Panc1 (cell line): ENCODE measurements around the gene KDM2B. TPM values are rescaled to one million over a fixed set of nuclear protein-coding genes. Genes with fewer than 3 reads are reported as not detected.

Experiments used
- ATAC-seq: fragments of 200-7000 bp; cut with Tn5 transposase; 2 replicates; pipeline ENCODE4 v1.9.1; 2020; ENCODE audit warnings: mild to moderate bottlenecking, moderate library complexity
- BruUV-seq: library from RNA; stranded (reverse); fragments of 400-500 nt; replicated peaks from 2 replicates; lab custom pipeline; 2021; lab: Mats Ljungman, UMichigan
- CTCF ChIA-PET: fragments of 300-600 bp; sonication (Branson Sonifier 250); formaldehyde crosslinking; loops from one replicate; lab custom pipeline; 2022; ENCODE audit warnings: antibody characterized with exemption; lab: Charles Lee
- POLR2A ChIA-PET: fragments of 300-600 bp; sonication (Branson Sonifier 250); formaldehyde crosslinking; loops from one replicate; lab custom pipeline; 2022; ENCODE audit warnings: antibody characterized with exemption; lab: Charles Lee
- DNase-seq: peaks from one replicate; pipeline ENCODE4 v3.0.0-alpha.2; 2010; ENCODE audit warnings: low read depth, low spot score
- H3K27ac ChIP-seq: 2 replicates; pipeline ENCODE4 v1.5.1; 2011; ENCODE audit warnings: mild to moderate bottlenecking, low read length, inconsistent platforms
- H3K27me3 ChIP-seq: fragments of 200-500 bp; sonication (Bioruptor generic); 2 replicates; pipeline ENCODE4 v1.6.0; 2014; ENCODE audit warnings: low read length, inconsistent platforms; ENCODE audit not compliant: control insufficient read depth, insufficient read depth
- H3K36me3 ChIP-seq: fragments of 200-500 bp; sonication (Bioruptor generic); 2 replicates; pipeline ENCODE4 v1.5.1; 2014; ENCODE audit warnings: inconsistent platforms, mild to moderate bottlenecking, low read length, moderate library complexity; ENCODE audit not compliant: control insufficient read depth, insufficient read depth
- H3K4me1 ChIP-seq: 2 replicates; pipeline ENCODE4 v1.5.1; 2011; ENCODE audit warnings: inconsistent platforms, mild to moderate bottlenecking, low read length, moderate library complexity; ENCODE audit not compliant: control insufficient read depth, insufficient read depth
- H3K4me3 ChIP-seq, 2 experiments: 2 replicates each; pipeline ENCODE4 v1.5.1; 2011 to 2012; ENCODE audit warnings: low read depth in 2 of 2, low read length in 2 of 2, mild to moderate bottlenecking in 2 of 2, inconsistent platforms in 1 of 2, moderate library complexity in 1 of 2
- H3K9me3 ChIP-seq: fragments of 200-500 bp; sonication (Bioruptor generic); 2 replicates; pipeline ENCODE4 v1.5.1; 2014; ENCODE audit warnings: low read depth, mild to moderate bottlenecking, inconsistent platforms, low read length, moderate library complexity; ENCODE audit not compliant: control insufficient read depth, insufficient read depth
- CTCF ChIP-seq: fragments of 450-650 bp; IDR thresholded peaks from 2 replicates; pipeline ENCODE4 v1.5.1; 2017; ENCODE audit warnings: mild to moderate bottlenecking
- POLR2AphosphoS5 ChIP-seq: IDR thresholded peaks from 2 replicates; pipeline ENCODE4 v1.6.1; 2012; ENCODE audit warnings: mild to moderate bottlenecking, low read depth, low read length, moderate library complexity
- REST ChIP-seq, 2 experiments: IDR thresholded peaks; 2 replicates each; pipeline ENCODE4 v1.6.1; 2011 to 2012; ENCODE audit warnings: low read depth in 2 of 2, control low read depth in 1 of 2, low read length in 1 of 2, mild to moderate bottlenecking in 1 of 2, moderate library complexity in 1 of 2; ENCODE audit not compliant: insufficient read depth in 1 of 2
- SIN3A ChIP-seq: IDR thresholded peaks from 2 replicates; pipeline ENCODE4 v1.6.1; 2012; ENCODE audit warnings: low read depth, mild to moderate bottlenecking, low read length, moderate library complexity, borderline replicate concordance; ENCODE audit not compliant: insufficient read depth
- TCF7L2 ChIP-seq: IDR thresholded peaks from 2 replicates; pipeline ENCODE4 v1.6.1; 2011; ENCODE audit warnings: mild to moderate bottlenecking, low read depth, low read length, inconsistent platforms
- in situ Hi-C: cut with HindIII; loops from 2 replicates; pipeline ENCODE4 v1.10.0; 2016; ENCODE audit warnings: low sequenced_read_pairs, low pct_unique_long_range_greater_than_20kb
- intact Hi-C: fragments of 100-400 bp; cut with micrococcal nuclease; formaldehyde crosslinking; loops from one replicate; pipeline ENCODE4 v1.10.0; 2022; ENCODE audit not compliant: unreplicated experiment
- total RNA-seq: library from RNA; stranded (reverse); gene quantifications from one replicate; pipeline ENCODE4 v1.2.1, GENCODE V29; 2021; ENCODE audit not compliant: unreplicated experiment

Gene KDM2B
- total RNA-seq, 1 experiment from 2014 or later: 27.5 TPM

GRCh38 chr12:121405211-121405610, 175.6 kb downstream of the KDM2B start:
- H3K4me1 ChIP-seq: peaks cover 7% of the 10 kb centered on the region; the same call in 1 of the 2 replicates
- H3K4me3 ChIP-seq: no peak overlapping the region
- POLR2A ChIA-PET: interaction anchor here (0.6 kb wide), 2 partner anchors 20 to 43 kb away, joined by 5 to 9 read pairs; no protein-coding TSS in a partner anchor
- no peak for ATAC-seq
- intact Hi-C loops: no loop called here
- H3K27me3 ChIP-seq: no peaks in the 10 kb centered on the region
- no peak for DNase-seq
- no peak for TF ChIP-seq TCF7L2
- no peak for TF ChIP-seq SIN3A
- TF ChIP-seq CTCF: no peak
- no peak for TF ChIP-seq REST (IDR thresholded peaks at IDR 0.05; ENCODE audit: insufficient read depth in 1 of 2, low read depth in 2 of 2, low read length in 1 of 2)
- TF ChIP-seq POLR2AphosphoS5: no peak
- no peak overlapping the region for H3K27ac ChIP-seq
- no TSS peak for BruUV-seq
- CTCF ChIA-PET: no interaction called here
- H3K36me3 ChIP-seq: 0 out of 2 replicates have a peak, but pooled peaks cover 4% of the 10 kb centered on the region
- in situ Hi-C loops: no loop called here
- no peaks in the 10 kb centered on the region for H3K9me3 ChIP-seq

GRCh38 chr12:121404734-121405133, 176.1 kb downstream of the KDM2B start:
- H3K4me3 ChIP-seq: no peak overlapping the region
- intact Hi-C loops: no loop called here
- no peak overlapping the region for H3K27ac ChIP-seq
- ATAC-seq (no peak), DNase-seq (no peak)
- no TSS peak for BruUV-seq
- H3K4me1 ChIP-seq: peaks cover 7% of the 10 kb centered on the region; the same call in 1 of the 2 replicates
- no peaks in the 10 kb centered on the region for H3K27me3 ChIP-seq
- no peaks in the 10 kb centered on the region for H3K9me3 ChIP-seq
- 0 out of 2 replicates have a peak, but pooled peaks cover 4% of the 10 kb centered on the region for H3K36me3 ChIP-seq
- in situ Hi-C loops: no loop called here
- ChIA-PET CTCF (no interaction called here), POLR2A (interaction anchor here (0.6 kb wide), 3 partner anchors 20 to 82 kb away, joined by 3 to 9 read pairs (median 5); no protein-coding TSS in a partner anchor)
- TF ChIP-seq POLR2AphosphoS5: no peak
- TF ChIP-seq CTCF: no peak
- no peak for TF ChIP-seq REST (IDR thresholded peaks at IDR 0.05; ENCODE audit: insufficient read depth in 1 of 2, low read depth in 2 of 2, low read length in 1 of 2)
- no peak for TF ChIP-seq TCF7L2
- TF ChIP-seq SIN3A: no peak
